CD4-positive, alpha-beta T cell (primary cell): ENCODE data around the gene DDN. TPM values are rescaled to one million over a fixed set of nuclear protein-coding genes. Genes with fewer than 3 reads are reported as not detected.

ENCODE experiments used
- ATAC-seq: fragments of 200-7000 bp; cut with Tn5 transposase; one replicate; pipeline ENCODE4 v1.10.0; 2022; ENCODE audit warnings: mild to moderate bottlenecking; ENCODE audit not compliant: poor library complexity
- CTCF ChIA-PET: fragments of 350-600 bp; sonication (Branson Sonifier 250); formaldehyde crosslinking; loops from one replicate; lab custom pipeline; 2021; ENCODE audit warnings: antibody characterized with exemption, inconsistent platforms; lab: Charles Lee
- POLR2A ChIA-PET: fragments of 350-600 bp; sonication (Branson Sonifier 250); formaldehyde crosslinking; loops from one replicate; lab custom pipeline; 2021; ENCODE audit warnings: antibody characterized with exemption, inconsistent platforms; lab: Charles Lee
- DNase-seq, 14 experiments: peaks; one replicate each; pipeline ENCODE4 v3.0.0-alpha.2; 2013 to 2020; ENCODE audit warnings: mixed read lengths in 2 of 14
- H3K27ac ChIP-seq, 2 donors: one replicate each; pipeline versions ENCODE4 v1.5.1 to v1.7.0; 2013; ENCODE audit warnings: low read length in 2 of 2, low read depth in 1 of 2, mild to moderate bottlenecking in 1 of 2
- H3K27me3 ChIP-seq, 2 experiments: 1 replicate in 1 of 2; 2 replicates in 1 of 2; pipeline versions ENCODE4 v1.6.1 to v1.7.0; 2013; ENCODE audit warnings: low read length in 2 of 2, control low read depth in 1 of 2, mild to moderate bottlenecking in 1 of 2, moderate library complexity in 1 of 2; ENCODE audit not compliant: insufficient read depth in 2 of 2, control insufficient read depth in 1 of 2
- H3K36me3 ChIP-seq: one replicate; pipeline ENCODE4 v1.6.1; 2013; ENCODE audit warnings: low read length, control low read depth; ENCODE audit not compliant: insufficient read depth
- H3K4me1 ChIP-seq: one replicate; pipeline ENCODE4 v1.6.1; 2013; ENCODE audit warnings: low read length, control low read depth; ENCODE audit not compliant: insufficient read depth
- H3K4me3 ChIP-seq: one replicate; pipeline ENCODE4 v1.5.1; 2013; ENCODE audit warnings: mild to moderate bottlenecking, low read length, moderate library complexity
- H3K9me3 ChIP-seq, 2 experiments: 1 replicate in 1 of 2; 2 replicates in 1 of 2; pipeline versions ENCODE4 v1.6.1 to v1.7.0; 2013; ENCODE audit warnings: low read length in 2 of 2, mild to moderate bottlenecking in 2 of 2, control low read depth in 1 of 2, moderate library complexity in 1 of 2; ENCODE audit not compliant: control insufficient read depth in 1 of 2, insufficient read depth in 1 of 2
- H3K27ac Mint-ChIP-seq: one replicate; pipeline ENCODE4 v1.8.0; 2020; ENCODE audit warnings: mixed read lengths
- H3K27me3 Mint-ChIP-seq: one replicate; pipeline ENCODE4 v1.8.0; 2021; ENCODE audit warnings: mixed read lengths
- H3K36me3 Mint-ChIP-seq: one replicate; pipeline ENCODE4 v1.8.0; 2021; ENCODE audit warnings: low read depth, mixed read lengths
- H3K4me1 Mint-ChIP-seq: one replicate; pipeline ENCODE4 v1.8.0; 2021; ENCODE audit warnings: low read depth, mixed read lengths
- H3K4me3 Mint-ChIP-seq: one replicate; pipeline ENCODE4 v1.8.0; 2020; ENCODE audit warnings: mild to moderate bottlenecking, mixed read lengths
- H3K9me3 Mint-ChIP-seq: one replicate; pipeline ENCODE4 v1.8.0; 2020; ENCODE audit warnings: mixed read lengths
- intact Hi-C, 2 experiments: fragments of 100-400 bp; cut with DNase I in 1 of 2; cut with micrococcal nuclease in 1 of 2; formaldehyde crosslinking; loops; one replicate each; pipeline versions ENCODE4 v1.15.1 to v1.9.0; 2023 to 2025; cut with DNase I, micrococcal nuclease
- total RNA-seq, 174 experiments: library from RNA in 2 of 174; stranded (reverse) in 2 of 174; gene quantifications; one replicate each; pipeline ENCODE4 v1.2.3 and lab custom pipeline; 2021 to 2026
- TF ChIP-seq, protein P1 (sequence below): fragments of 200-600 bp; IDR thresholded peaks from one replicate; pipeline ENCODE4 v1.8.0; 2022; ENCODE audit warnings: antibody characterized with exemption, mild to moderate bottlenecking

The DDN gene
- total RNA-seq, 2 experiments from 2014 or later, result 0.30 to 0.47 TPM

DNA sequence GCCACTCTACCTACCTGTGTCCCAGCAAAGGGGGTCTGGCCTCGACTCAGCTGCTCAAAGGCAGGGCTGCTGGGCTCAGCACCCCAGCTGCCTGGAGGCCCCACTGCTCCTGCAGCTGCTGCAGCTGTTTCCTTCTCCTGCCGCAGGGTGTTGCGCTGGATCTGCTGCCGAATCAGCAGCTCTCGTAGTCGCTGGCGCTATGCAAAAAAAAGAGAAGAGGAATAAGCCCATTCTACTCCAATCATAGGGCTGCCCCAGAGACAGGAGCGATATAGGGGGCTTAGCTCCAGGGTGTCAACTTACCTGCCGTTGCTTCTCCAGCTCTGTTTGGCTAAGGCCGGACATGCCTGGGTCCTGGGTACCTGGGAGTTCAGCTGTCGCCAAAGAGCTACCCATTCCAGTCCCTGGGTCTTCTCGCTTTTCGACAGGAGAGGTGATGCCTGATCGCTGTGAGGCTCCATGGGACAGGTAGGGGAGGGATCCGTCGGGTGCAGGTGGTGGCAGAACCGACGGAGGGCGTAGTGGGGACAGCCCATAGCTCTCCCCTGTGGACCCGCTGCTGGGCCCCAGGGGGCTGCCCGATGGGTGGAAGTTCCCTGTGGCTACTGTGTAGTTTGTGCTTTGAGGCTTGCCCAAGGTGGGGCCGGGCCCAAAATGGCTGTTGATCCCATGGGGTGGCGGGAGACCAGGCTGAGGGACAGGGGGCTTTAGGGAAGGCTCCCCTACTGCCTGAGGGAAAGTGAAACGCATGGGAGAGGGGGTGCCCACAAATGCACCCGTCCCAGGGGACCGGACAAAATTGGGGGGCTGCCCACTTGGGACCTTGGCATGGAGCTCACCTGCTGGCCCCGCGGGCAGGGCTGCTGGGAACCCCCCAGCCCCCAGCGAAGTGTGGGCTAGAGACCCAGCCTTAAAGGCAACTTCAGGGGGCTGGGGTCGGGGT is 40.5 kb upstream of the DDN start:
- CTCF ChIA-PET, result interaction anchor here (0.9 kb wide), 1 partner anchor 25 kb away, joined by 3 read pairs; no protein-coding TSS in a partner anchor
- Histone ChIP-seq H3K27ac (no peak overlapping the region), H3K27me3 (no peaks in the 10 kb centered on the region), H3K36me3 (peaks cover 88% of the 10 kb centered on the region), H3K4me1 (peaks cover 11% of the 10 kb centered on the region), H3K9me3 (no peaks in the 10 kb centered on the region), H3K4me3 (no peak overlapping the region)
- no peaks in the 10 kb centered on the region for H3K27me3 Mint-ChIP-seq
- peaks cover 6% of the 10 kb centered on the region for H3K4me1 Mint-ChIP-seq
- ATAC-seq (no peak), DNase-seq (no peak)
- POLR2A ChIA-PET, result no interaction called here
- H3K27ac Mint-ChIP-seq, result no peak overlapping the region
- TF ChIP-seq, protein P1, sequence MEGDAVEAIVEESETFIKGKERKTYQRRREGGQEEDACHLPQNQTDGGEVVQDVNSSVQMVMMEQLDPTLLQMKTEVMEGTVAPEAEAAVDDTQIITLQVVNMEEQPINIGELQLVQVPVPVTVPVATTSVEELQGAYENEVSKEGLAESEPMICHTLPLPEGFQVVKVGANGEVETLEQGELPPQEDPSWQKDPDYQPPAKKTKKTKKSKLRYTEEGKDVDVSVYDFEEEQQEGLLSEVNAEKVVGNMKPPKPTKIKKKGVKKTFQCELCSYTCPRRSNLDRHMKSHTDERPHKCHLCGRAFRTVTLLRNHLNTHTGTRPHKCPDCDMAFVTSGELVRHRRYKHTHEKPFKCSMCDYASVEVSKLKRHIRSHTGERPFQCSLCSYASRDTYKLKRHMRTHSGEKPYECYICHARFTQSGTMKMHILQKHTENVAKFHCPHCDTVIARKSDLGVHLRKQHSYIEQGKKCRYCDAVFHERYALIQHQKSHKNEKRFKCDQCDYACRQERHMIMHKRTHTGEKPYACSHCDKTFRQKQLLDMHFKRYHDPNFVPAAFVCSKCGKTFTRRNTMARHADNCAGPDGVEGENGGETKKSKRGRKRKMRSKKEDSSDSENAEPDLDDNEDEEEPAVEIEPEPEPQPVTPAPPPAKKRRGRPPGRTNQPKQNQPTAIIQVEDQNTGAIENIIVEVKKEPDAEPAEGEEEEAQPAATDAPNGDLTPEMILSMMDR, result no peak
- no peak overlapping the region for H3K4me3 Mint-ChIP-seq
- H3K36me3 Mint-ChIP-seq, result peaks cover 91% of the 10 kb centered on the region
- no peaks in the 10 kb centered on the region for H3K9me3 Mint-ChIP-seq
- intact Hi-C loops, result no loop called here

GRCh38 chr12:49038291-49038955 is 39.2 kb upstream of the DDN start:
- no peak overlapping the region for H3K4me3 Mint-ChIP-seq
- ATAC-seq (no peak), DNase-seq (no peak)
- no peaks in the 10 kb centered on the region for H3K4me1 Mint-ChIP-seq
- TF ChIP-seq, protein P1, result no peak
- intact Hi-C loops, result no loop called here
- no peaks in the 10 kb centered on the region for H3K9me3 ChIP-seq
- peak overlapping the region; percentile 10 for H3K27ac Mint-ChIP-seq
- H3K27me3 ChIP-seq, result no peaks in the 10 kb centered on the region
- H3K36me3 Mint-ChIP-seq, result peaks cover 89% of the 10 kb centered on the region
- H3K4me3 ChIP-seq, result no peak overlapping the region
- CTCF ChIA-PET, result interaction anchor here (1.0 to 1.3 kb wide), 2 partner anchors 18 to 41 kb away, joined by 3 to 5 read pairs; no protein-coding TSS in a partner anchor
- POLR2A ChIA-PET, result no interaction called here
- H3K36me3 ChIP-seq, result peaks cover 87% of the 10 kb centered on the region
- H3K4me1 ChIP-seq, result peaks cover 3% of the 10 kb centered on the region
- no peaks in the 10 kb centered on the region for H3K27me3 Mint-ChIP-seq
- no peak overlapping the region for H3K27ac ChIP-seq
- H3K9me3 Mint-ChIP-seq, result no peaks in the 10 kb centered on the region

DNA sequence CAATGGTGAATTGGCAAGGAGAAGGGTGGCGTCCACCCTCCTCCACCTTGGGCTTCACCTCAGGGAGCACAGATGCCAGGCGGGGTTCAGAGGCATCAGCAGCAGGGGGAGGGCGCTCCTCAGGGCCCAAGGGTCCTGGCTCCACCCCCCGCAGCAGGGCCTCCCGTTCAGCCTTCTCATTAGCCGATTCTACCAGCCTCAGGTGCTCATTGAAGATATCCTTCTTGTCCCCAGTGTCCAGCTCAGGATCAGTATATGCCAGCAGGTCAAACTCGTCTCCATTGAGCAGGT is 38.7 kb upstream of the DDN start:
- no peaks in the 10 kb centered on the region for H3K9me3 ChIP-seq
- no peak overlapping the region for H3K27ac ChIP-seq
- no peaks in the 10 kb centered on the region for H3K4me1 Mint-ChIP-seq
- TF ChIP-seq, protein P1, result no peak
- no peak overlapping the region for H3K4me3 ChIP-seq
- H3K4me1 ChIP-seq, result peaks cover 3% of the 10 kb centered on the region
- CTCF ChIA-PET, result interaction anchor here (1.0 to 1.3 kb wide), 2 partner anchors 18 to 51 kb away, joined by 3 to 5 read pairs; no protein-coding TSS in a partner anchor
- no peak overlapping the region for H3K27ac Mint-ChIP-seq
- POLR2A ChIA-PET, result interaction anchor here (1.1 kb wide), 1 partner anchor 93 kb away, joined by 4 read pairs; the partner anchor contains the start of gene TUBA1B
- DNase-seq, result no peak
- no peaks in the 10 kb centered on the region for H3K9me3 Mint-ChIP-seq
- peaks cover 85% of the 10 kb centered on the region for H3K36me3 Mint-ChIP-seq
- H3K27me3 Mint-ChIP-seq, result no peaks in the 10 kb centered on the region
- no peaks in the 10 kb centered on the region for H3K27me3 ChIP-seq
- intact Hi-C loops, result no loop called here
- no peak for ATAC-seq
- H3K36me3 ChIP-seq, result peaks cover 87% of the 10 kb centered on the region
- no peak overlapping the region for H3K4me3 Mint-ChIP-seq
